ENCODE results near the gene FBRSL1.
"Not testable (repeated sequence)": the region's sequence is repeated elsewhere in the genome, so short reads cannot be mapped to it uniquely, and the experiment has no call there.

The FBRSL1 gene

DNA sequence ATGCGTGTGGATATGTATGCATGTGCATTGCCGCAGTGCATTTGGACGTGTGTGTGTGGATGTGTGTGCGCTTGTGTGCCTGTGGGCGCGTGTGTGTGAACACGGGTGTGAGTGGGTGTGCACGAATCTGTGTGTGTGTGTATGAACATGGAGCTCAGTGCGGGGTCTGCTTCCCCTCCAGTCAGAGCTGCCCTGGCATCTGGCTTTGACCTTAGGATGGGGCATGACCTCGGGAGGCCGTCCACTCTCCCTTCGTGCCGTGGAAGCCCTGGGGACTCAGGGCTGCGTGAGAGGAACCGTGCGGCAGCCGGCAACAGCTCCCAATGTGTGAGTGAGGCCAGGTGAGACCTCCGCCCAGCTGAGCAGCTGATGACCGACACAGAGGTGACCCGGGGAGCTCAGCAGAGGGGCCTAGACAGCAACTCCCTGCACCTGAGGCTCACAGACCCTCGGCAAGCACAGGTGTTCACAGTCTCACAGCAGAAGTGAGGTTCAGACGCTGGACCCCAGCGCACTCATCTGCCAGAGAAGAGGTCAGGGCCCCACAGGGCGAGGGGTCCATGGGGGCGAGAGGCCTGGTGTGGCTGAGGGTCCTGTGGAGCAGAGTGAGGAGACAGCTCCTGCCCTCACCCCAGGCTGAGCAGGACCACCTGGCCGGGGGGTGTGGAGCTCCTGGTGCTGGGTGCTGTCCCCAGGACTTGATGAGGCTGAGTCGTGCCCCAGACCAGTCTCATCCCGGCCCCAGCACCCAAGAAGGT is 33.6 kb upstream of the FBRSL1 start:
- Histone ChIP-seq H3K36me3 (ENCODE audit: insufficient read depth, low read length) (no peaks in the 10 kb centered on the region), H3K4me2 (ENCODE audit: low read length) (no peak overlapping the region), H3K27me3 (ENCODE audit: control insufficient read depth, insufficient read depth, low read length) (peaks cover 21% of the 10 kb centered on the region), H3K4me3 (ENCODE audit: low read length) (no peak overlapping the region), H3K9ac (ENCODE audit: low read depth, low read length) (no peak overlapping the region), H3K4me1 (ENCODE audit: control insufficient read depth, insufficient read depth, low read length) (no peaks in the 10 kb centered on the region), H3K9me3 (replicated peaks; ENCODE audit: low read length) (no peaks in the 10 kb centered on the region)

- Histone ChIP-seq H3K4me2 (ENCODE audit: low read length) (no peak overlapping the region), H3K4me3 (ENCODE audit: low read length) (no peak overlapping the region), H3K9ac (ENCODE audit: low read depth, low read length) (no peak overlapping the region), H3K36me3 (ENCODE audit: insufficient read depth, low read length) (no peaks in the 10 kb centered on the region), H3K9me3 (replicated peaks; ENCODE audit: low read length) (no peaks in the 10 kb centered on the region), H3K4me1 (ENCODE audit: control insufficient read depth, insufficient read depth, low read length) (no peaks in the 10 kb centered on the region), H3K27me3 (ENCODE audit: control insufficient read depth, insufficient read depth, low read length) (peaks cover 16% of the 10 kb centered on the region)
These were observed 32.9 kb upstream of the FBRSL1 start for GRCh38 chr12:132456944-132457495.

- H3K4me1 ChIP-seq (ENCODE audit: control insufficient read depth, insufficient read depth, low read length) = no peaks in the 10 kb centered on the region
- H3K9me3 ChIP-seq (replicated peaks; ENCODE audit: low read length) = no peaks in the 10 kb centered on the region
- H3K27me3 ChIP-seq (ENCODE audit: control insufficient read depth, insufficient read depth, low read length) = peaks cover 1% of the 10 kb centered on the region
- no peak overlapping the region for H3K4me2 ChIP-seq (ENCODE audit: low read length)
- H3K36me3 ChIP-seq (ENCODE audit: insufficient read depth, low read length) = no peaks in the 10 kb centered on the region
- no peak overlapping the region for H3K9ac ChIP-seq (ENCODE audit: low read depth, low read length)
- no peak overlapping the region for H3K4me3 ChIP-seq (ENCODE audit: low read length)
These were observed 31.5 kb upstream of the FBRSL1 start for GRCh38 chr12:132458441-132458840.

DNA sequence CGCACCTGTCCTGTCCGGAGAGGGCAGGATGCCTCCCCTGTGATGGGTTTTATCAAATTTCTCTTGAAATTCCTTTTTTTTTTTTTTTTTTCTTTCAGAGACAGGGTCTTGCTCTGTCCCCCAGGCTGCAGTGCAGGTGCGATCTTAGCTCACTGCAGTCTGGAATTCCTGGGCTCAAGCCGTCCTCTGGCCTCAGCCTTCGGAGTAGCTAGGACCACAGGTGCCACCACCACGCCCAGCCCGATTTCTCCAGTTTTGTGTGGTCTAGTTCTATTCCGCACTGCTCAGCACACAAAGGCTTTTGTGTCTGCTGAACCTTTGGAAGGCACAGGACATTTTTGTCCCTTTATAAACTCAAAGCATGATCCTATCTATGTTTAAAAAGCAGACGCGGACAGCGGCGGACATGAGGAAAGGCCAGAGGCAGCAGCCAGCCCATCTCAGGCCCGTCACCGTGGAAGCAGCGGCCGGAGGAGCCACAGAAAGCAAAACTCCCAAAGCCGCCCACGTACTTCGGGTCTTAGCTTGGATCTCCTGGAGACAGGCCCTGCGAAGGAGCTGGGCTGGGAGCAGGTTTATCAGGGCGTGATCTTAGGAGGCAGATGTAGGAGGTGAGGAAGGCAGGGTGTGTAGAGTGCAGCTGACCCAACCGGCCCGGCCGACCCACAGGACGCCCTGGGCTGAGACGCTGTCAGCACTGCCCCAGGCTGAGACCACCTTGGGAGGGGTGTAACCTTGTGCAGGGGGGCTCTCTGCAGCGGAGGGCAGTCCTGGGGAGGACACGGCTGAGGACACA is 30.9 kb upstream of the FBRSL1 start:
- Histone ChIP-seq H3K4me1 (ENCODE audit: control insufficient read depth, insufficient read depth, low read length) (no peaks in the 10 kb centered on the region), H3K27me3 (ENCODE audit: control insufficient read depth, insufficient read depth, low read length) (no peaks in the 10 kb centered on the region), H3K9me3 (replicated peaks; ENCODE audit: low read length) (no peaks in the 10 kb centered on the region), H3K4me2 (ENCODE audit: low read length) (no peak overlapping the region), H3K4me3 (ENCODE audit: low read length) (no peak overlapping the region), H3K36me3 (ENCODE audit: insufficient read depth, low read length) (no peaks in the 10 kb centered on the region), H3K9ac (ENCODE audit: low read depth, low read length) (no peak overlapping the region)

- H3K4me2 ChIP-seq (ENCODE audit: low read length) = no peak overlapping the region
- H3K9me3 ChIP-seq (replicated peaks; ENCODE audit: low read length) = peaks cover 6% of the 10 kb centered on the region
- H3K9ac ChIP-seq (ENCODE audit: low read depth, low read length) = no peak overlapping the region
- H3K4me3 ChIP-seq (ENCODE audit: low read length) = no peak overlapping the region
- no peaks in the 10 kb centered on the region for H3K27me3 ChIP-seq (ENCODE audit: control insufficient read depth, insufficient read depth, low read length)
- no peaks in the 10 kb centered on the region for H3K4me1 ChIP-seq (ENCODE audit: control insufficient read depth, insufficient read depth, low read length)
- no peaks in the 10 kb centered on the region for H3K36me3 ChIP-seq (ENCODE audit: insufficient read depth, low read length)
These were observed 29.4 kb upstream of the FBRSL1 start for GRCh38 chr12:132460571-132460970.

DNA sequence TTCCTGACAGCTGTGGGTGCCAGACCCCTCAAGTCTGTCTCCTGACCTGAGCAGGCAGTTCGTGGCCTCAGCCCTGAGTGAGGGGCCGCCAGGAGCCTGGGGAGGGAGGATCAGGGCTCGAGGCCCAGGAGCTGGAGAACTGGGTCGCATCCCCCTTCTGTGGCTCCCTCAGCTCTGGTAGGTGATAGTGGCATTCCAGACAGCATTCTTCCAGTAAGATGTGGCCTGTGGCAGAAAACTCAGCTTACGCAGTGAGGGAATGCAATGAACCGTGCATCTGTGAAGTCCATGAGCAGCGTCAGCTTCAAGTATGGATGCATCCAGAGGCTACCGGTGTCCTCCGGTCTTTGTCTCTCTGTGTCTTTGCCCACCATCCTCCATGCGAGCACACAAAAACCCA is 28.4 kb upstream of the FBRSL1 start:
- H3K9me3 ChIP-seq (replicated peaks; ENCODE audit: low read length) = peaks cover 6% of the 10 kb centered on the region
- H3K27me3 ChIP-seq (ENCODE audit: control insufficient read depth, insufficient read depth, low read length) = no peaks in the 10 kb centered on the region
- no peak overlapping the region for H3K9ac ChIP-seq (ENCODE audit: low read depth, low read length)
- H3K4me1 ChIP-seq (ENCODE audit: control insufficient read depth, insufficient read depth, low read length) = no peaks in the 10 kb centered on the region
- no peak overlapping the region for H3K4me3 ChIP-seq (ENCODE audit: low read length)
- H3K4me2 ChIP-seq (ENCODE audit: low read length) = no peak overlapping the region
- no peaks in the 10 kb centered on the region for H3K36me3 ChIP-seq (ENCODE audit: insufficient read depth, low read length)

GRCh38 chr12:132462788-132463187 is 27.2 kb upstream of the FBRSL1 start:
- no peak overlapping the region for H3K4me3 ChIP-seq (ENCODE audit: low read length)
- H3K9me3 ChIP-seq (replicated peaks; ENCODE audit: low read length) = peaks cover 6% of the 10 kb centered on the region
- H3K4me2 ChIP-seq (ENCODE audit: low read length) = no peak overlapping the region
- no peaks in the 10 kb centered on the region for H3K36me3 ChIP-seq (ENCODE audit: insufficient read depth, low read length)
- no peak overlapping the region for H3K9ac ChIP-seq (ENCODE audit: low read depth, low read length)
- no peaks in the 10 kb centered on the region for H3K27me3 ChIP-seq (ENCODE audit: control insufficient read depth, insufficient read depth, low read length)
- no peaks in the 10 kb centered on the region for H3K4me1 ChIP-seq (ENCODE audit: control insufficient read depth, insufficient read depth, low read length)

DNA sequence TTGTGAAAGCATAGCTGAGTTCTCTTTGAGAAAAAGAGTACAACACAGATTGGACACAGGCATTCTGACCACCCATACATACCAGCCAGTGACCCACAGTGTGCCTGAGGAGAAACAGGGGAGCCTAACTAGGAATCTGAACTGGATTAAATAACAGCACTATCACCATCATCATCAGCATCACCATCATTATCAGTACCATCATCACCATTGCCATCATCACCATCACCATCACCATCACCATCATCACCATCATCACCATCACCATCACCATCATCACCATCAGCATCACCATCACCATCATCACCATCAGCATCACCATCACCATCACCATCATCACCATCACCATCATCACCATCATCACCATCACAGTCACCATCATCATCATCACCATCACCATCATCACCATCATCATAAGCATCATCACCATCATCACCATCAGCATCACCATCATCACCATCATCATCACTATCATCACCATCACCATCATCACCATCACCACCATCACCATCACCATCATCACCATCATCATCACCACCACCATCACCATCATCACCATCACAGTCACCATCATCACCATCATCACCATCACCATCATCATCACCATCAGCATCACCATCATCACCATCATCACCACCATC is 26.5 kb upstream of the FBRSL1 start:
- H3K4me1 ChIP-seq (ENCODE audit: control insufficient read depth, insufficient read depth, low read length); H3K9ac ChIP-seq (ENCODE audit: low read depth, low read length); H3K4me2 ChIP-seq (ENCODE audit: low read length); H3K4me3 ChIP-seq (ENCODE audit: low read length); H3K27me3 ChIP-seq (ENCODE audit: control insufficient read depth, insufficient read depth, low read length); H3K9me3 ChIP-seq (replicated peaks; ENCODE audit: low read length); H3K36me3 ChIP-seq (ENCODE audit: insufficient read depth, low read length): not testable (repeated sequence)

DNA sequence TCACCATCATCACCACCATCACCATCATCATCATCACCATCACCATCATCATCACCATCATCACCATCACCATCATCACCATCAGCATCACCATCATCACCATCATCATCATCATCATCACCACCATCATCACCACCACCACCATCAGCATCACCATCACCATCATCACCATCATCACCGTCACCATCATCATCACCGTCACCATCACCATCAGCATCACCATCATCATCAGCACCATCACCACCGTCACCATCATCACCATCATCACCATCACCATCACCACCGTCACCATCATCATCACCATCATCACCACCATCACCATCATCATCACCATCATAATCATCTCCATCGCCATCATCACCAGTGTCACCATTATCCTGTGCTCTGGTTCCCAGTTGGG is 25.6 kb upstream of the FBRSL1 start:
- H3K4me3 ChIP-seq (ENCODE audit: low read length); H3K4me2 ChIP-seq (ENCODE audit: low read length); H3K9me3 ChIP-seq (replicated peaks; ENCODE audit: low read length); H3K4me1 ChIP-seq (ENCODE audit: control insufficient read depth, insufficient read depth, low read length); H3K27me3 ChIP-seq (ENCODE audit: control insufficient read depth, insufficient read depth, low read length); H3K9ac ChIP-seq (ENCODE audit: low read depth, low read length); H3K36me3 ChIP-seq (ENCODE audit: insufficient read depth, low read length): not testable (repeated sequence)

DNA sequence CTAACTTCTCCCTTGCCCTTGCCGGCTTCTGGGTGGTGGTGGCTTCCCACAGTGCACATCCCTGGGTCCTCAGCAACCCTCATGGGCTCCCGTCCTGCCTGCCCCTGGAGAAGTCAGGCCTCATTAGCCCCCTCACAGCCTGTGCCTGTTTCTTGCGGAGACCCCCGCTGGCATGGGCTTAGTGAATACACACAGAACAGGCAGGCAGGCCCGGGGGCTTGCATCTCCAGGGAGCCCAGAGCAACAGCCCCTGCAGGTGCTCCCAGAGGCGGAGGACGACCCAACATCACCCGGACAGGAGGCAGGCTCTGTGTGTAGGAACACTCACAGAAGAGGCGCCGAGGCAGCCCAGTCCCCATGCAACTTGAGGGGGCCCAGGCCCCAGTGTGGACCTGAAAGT is 25.1 kb upstream of the FBRSL1 start:
- Histone ChIP-seq H3K9ac (ENCODE audit: low read depth, low read length) (no peak overlapping the region), H3K4me3 (ENCODE audit: low read length) (no peak overlapping the region), H3K27me3 (ENCODE audit: control insufficient read depth, insufficient read depth, low read length) (peaks cover 4% of the 10 kb centered on the region), H3K36me3 (ENCODE audit: insufficient read depth, low read length) (no peaks in the 10 kb centered on the region), H3K4me1 (ENCODE audit: control insufficient read depth, insufficient read depth, low read length) (no peaks in the 10 kb centered on the region), H3K4me2 (ENCODE audit: low read length) (no peak overlapping the region), H3K9me3 (replicated peaks; ENCODE audit: low read length) (peaks cover 6% of the 10 kb centered on the region)

- Histone ChIP-seq H3K4me3 (ENCODE audit: low read length) (no peak overlapping the region), H3K36me3 (ENCODE audit: insufficient read depth, low read length) (no peaks in the 10 kb centered on the region), H3K4me1 (ENCODE audit: control insufficient read depth, insufficient read depth, low read length) (no peaks in the 10 kb centered on the region), H3K27me3 (ENCODE audit: control insufficient read depth, insufficient read depth, low read length) (peaks cover 4% of the 10 kb centered on the region), H3K4me2 (ENCODE audit: low read length) (no peak overlapping the region), H3K9ac (ENCODE audit: low read depth, low read length) (no peak overlapping the region), H3K9me3 (replicated peaks; ENCODE audit: low read length) (peaks cover 6% of the 10 kb centered on the region)
These were observed 24.4 kb upstream of the FBRSL1 start for GRCh38 chr12:132465269-132466190.

All from skeletal muscle satellite cell (primary cell).